H9 (cell line): ENCODE data around the gene OR5K4. TPM values are rescaled to one million over a fixed set of nuclear protein-coding genes. Genes with fewer than 3 reads are reported as not detected.

ENCODE experiments used
- DNase-seq: peaks from one replicate; pipeline ENCODE4 v3.0.0-alpha.2; 2017
- H2AFZ ChIP-seq: one replicate; pipeline ENCODE4 v1.6.1; 2013; ENCODE audit warnings: mild to moderate bottlenecking, low read length, control low read depth, moderate library complexity
- H2AK5ac ChIP-seq: 2 replicates; pipeline ENCODE4 v1.6.1; 2013; ENCODE audit warnings: low read length, control low read depth, mixed read lengths; ENCODE audit not compliant: insufficient read length
- H2BK120ac ChIP-seq: one replicate; pipeline ENCODE4 v1.6.1; 2013; ENCODE audit warnings: low read depth, mild to moderate bottlenecking, low read length, control low read depth, inconsistent platforms; ENCODE audit not compliant: poor library complexity, severe bottlenecking
- H2BK12ac ChIP-seq: 2 replicates; pipeline ENCODE4 v1.6.1; 2013; ENCODE audit warnings: low read length, control low read depth, mixed read lengths, low read depth; ENCODE audit not compliant: insufficient read length
- H2BK15ac ChIP-seq: 2 replicates; pipeline ENCODE4 v1.6.1; 2013; ENCODE audit warnings: low read depth, low read length, control low read depth
- H2BK20ac ChIP-seq: one replicate; pipeline ENCODE4 v1.6.1; 2013; ENCODE audit warnings: low read depth, mild to moderate bottlenecking, low read length, control low read depth, inconsistent platforms; ENCODE audit not compliant: poor library complexity, severe bottlenecking
- H2BK5ac ChIP-seq: 2 replicates; pipeline ENCODE4 v1.6.1; 2013; ENCODE audit warnings: low read length, control low read depth, mixed read lengths; ENCODE audit not compliant: insufficient read length
- H3K14ac ChIP-seq: 2 replicates; pipeline ENCODE4 v1.6.1; 2013; ENCODE audit warnings: low read length, control low read depth; ENCODE audit not compliant: insufficient read depth
- H3K18ac ChIP-seq: 2 replicates; pipeline ENCODE4 v1.6.1; 2013; ENCODE audit warnings: low read depth, mild to moderate bottlenecking, mixed read lengths, low read length, control low read depth; ENCODE audit not compliant: insufficient read length
- H3K23ac ChIP-seq: 2 replicates; pipeline ENCODE4 v1.6.1; 2013; ENCODE audit warnings: low read length, control low read depth, mixed read lengths, low read depth; ENCODE audit not compliant: insufficient read length
- H3K23me2 ChIP-seq: 2 replicates; pipeline ENCODE4 v1.6.1; 2013; ENCODE audit warnings: low read depth, mild to moderate bottlenecking, mixed read lengths, low read length, control low read depth; ENCODE audit not compliant: insufficient read length, poor library complexity, severe bottlenecking
- H3K27ac ChIP-seq: 2 replicates; pipeline ENCODE4 v1.5.1; 2013; ENCODE audit warnings: low read length, control low read depth, mixed read lengths, low read depth; ENCODE audit not compliant: insufficient read length
- H3K27me3 ChIP-seq: 2 replicates; pipeline ENCODE4 v1.6.1; 2013; ENCODE audit warnings: low read length, control low read depth, inconsistent platforms; ENCODE audit not compliant: insufficient read depth
- H3K4ac ChIP-seq: 2 replicates; pipeline ENCODE4 v1.6.1; 2013; ENCODE audit warnings: low read depth, mild to moderate bottlenecking, control low read depth, inconsistent platforms, low read length, moderate library complexity
- H3K4me1 ChIP-seq: 2 replicates; pipeline ENCODE4 v1.6.1; 2013; ENCODE audit warnings: low read length, control low read depth, inconsistent platforms; ENCODE audit not compliant: insufficient read depth
- H3K4me2 ChIP-seq: 2 replicates; pipeline ENCODE4 v1.6.1; 2013; ENCODE audit warnings: low read length, control low read depth, mixed read lengths; ENCODE audit not compliant: insufficient read length, insufficient read depth
- H3K56ac ChIP-seq: 2 replicates; pipeline ENCODE4 v1.6.1; 2013; ENCODE audit warnings: low read depth, mild to moderate bottlenecking, mixed read lengths, low read length, control low read depth; ENCODE audit not compliant: insufficient read length
- H3K79me1 ChIP-seq: 2 replicates; pipeline ENCODE4 v1.6.1; 2013; ENCODE audit warnings: low read depth, mild to moderate bottlenecking, moderate library complexity, low read length, control low read depth, inconsistent platforms; ENCODE audit not compliant: insufficient read depth, poor library complexity, severe bottlenecking
- H3K79me2 ChIP-seq: 2 replicates; pipeline ENCODE4 v1.6.1; 2013; ENCODE audit warnings: low read length, control low read depth, inconsistent platforms; ENCODE audit not compliant: insufficient read depth
- H3K9ac ChIP-seq: 2 replicates; pipeline ENCODE4 v1.6.1; 2013; ENCODE audit warnings: low read length, control low read depth, mixed read lengths; ENCODE audit not compliant: insufficient read length; ENCODE audit errors: extremely low read depth
- H3K9me3 ChIP-seq: one replicate; pipeline ENCODE4 v1.6.1; 2013; ENCODE audit warnings: low read depth, low read length, inconsistent platforms; ENCODE audit not compliant: control insufficient read depth
- H3T11ph ChIP-seq: one replicate; pipeline ENCODE4 v1.6.1; 2013; ENCODE audit warnings: mild to moderate bottlenecking, low read length, control low read depth, inconsistent platforms
- H4K20me1 ChIP-seq: one replicate; pipeline ENCODE4 v1.6.1; 2013; ENCODE audit not compliant: control insufficient read depth, insufficient read length, insufficient read depth
- H4K5ac ChIP-seq: 2 replicates; pipeline ENCODE4 v1.6.1; 2013; ENCODE audit warnings: low read depth, mild to moderate bottlenecking, mixed read lengths, low read length, control low read depth; ENCODE audit not compliant: insufficient read length
- H4K8ac ChIP-seq: replicated peaks from 2 replicates; pipeline ENCODE4 v1.6.1; 2013; ENCODE audit warnings: low read length, control low read depth, mixed read lengths, low read depth; ENCODE audit not compliant: insufficient read length
- H4K91ac ChIP-seq: 2 replicates; pipeline ENCODE4 v1.6.1; 2013; ENCODE audit warnings: low read depth, mild to moderate bottlenecking, moderate library complexity, mixed read lengths, low read length, control low read depth; ENCODE audit not compliant: insufficient read length
- H3K27ac Mint-ChIP-seq, 3 experiments: 2 replicates in 2 of 3; 3 replicates in 1 of 3; pipeline ENCODE4 v1.8.0; 2020 to 2021; ENCODE audit warnings: mixed read lengths in 3 of 3, mild to moderate bottlenecking in 1 of 3, moderate library complexity in 1 of 3
- H3K27me3 Mint-ChIP-seq: 2 replicates; pipeline ENCODE4 v1.8.0; 2021; ENCODE audit warnings: low read depth, mild to moderate bottlenecking, moderate library complexity, mixed read lengths
- H3K36me3 Mint-ChIP-seq, 3 experiments: 2 replicates in 2 of 3; 3 replicates in 1 of 3; pipeline ENCODE4 v1.8.0; 2020 to 2021; ENCODE audit warnings: low read depth in 3 of 3, mixed read lengths in 3 of 3; ENCODE audit not compliant: insufficient read depth in 1 of 3
- H3K4me1 Mint-ChIP-seq, 2 experiments: 2 replicates each; pipeline ENCODE4 v1.8.0; 2020; ENCODE audit warnings: mixed read lengths in 2 of 2
- H3K4me3 Mint-ChIP-seq, 2 experiments: 2 replicates in 1 of 2; 3 replicates in 1 of 2; pipeline ENCODE4 v1.8.0; 2020 to 2021; ENCODE audit warnings: mild to moderate bottlenecking in 2 of 2, mixed read lengths in 2 of 2, moderate library complexity in 1 of 2
- H3K9me3 Mint-ChIP-seq, 2 experiments: 2 replicates in 1 of 2; 3 replicates in 1 of 2; pipeline ENCODE4 v1.8.0; 2020; ENCODE audit warnings: mild to moderate bottlenecking in 2 of 2, mixed read lengths in 2 of 2, moderate library complexity in 1 of 2
- total RNA-seq: library from RNA; stranded (reverse); gene quantifications from 2 replicates; pipeline ENCODE4 v1.2.1, GENCODE V29; 2021
- TF ChIP-seq, protein P1 (sequence below): fragments of 200-600 bp; sonication (generic); conservative IDR thresholded peaks from 3 replicates; pipeline ENCODE4 v1.8.0; 2021; ENCODE audit warnings: antibody characterized with exemption, mild to moderate bottlenecking

OR5K4 gene
- total RNA-seq, 1 experiment from 2014 or later: not detected

- no peak overlapping the region for H3K9ac ChIP-seq
- H3K23me2 ChIP-seq: no peaks in the 10 kb centered on the region
- H3K23ac ChIP-seq: no peak overlapping the region
- H4K91ac ChIP-seq: no peak overlapping the region
- Mint-ChIP-seq H3K4me1 (peaks cover 0 to 22% of the 10 kb centered on the region in 2 experiments; a peak in 2 of 4 replicates), H3K27ac (no peak overlapping the region), H3K27me3 (no peaks in the 10 kb centered on the region; the same call in 1 of the 2 replicates), H3K4me3 (no peak overlapping the region), H3K9me3 (peaks cover 46 to 58% of the 10 kb centered on the region in 2 experiments), H3K36me3 (peaks cover 25 to 38% (median 33%) of the 10 kb centered on the region in 3 experiments)
- H2AFZ ChIP-seq: no peak overlapping the region
- H2BK20ac ChIP-seq: no peak overlapping the region
- no peaks in the 10 kb centered on the region for H3K79me1 ChIP-seq
- H3K56ac ChIP-seq: no peak overlapping the region
- H3K79me2 ChIP-seq: no peaks in the 10 kb centered on the region
- no peak overlapping the region for H4K5ac ChIP-seq
- TF ChIP-seq, protein P1, sequence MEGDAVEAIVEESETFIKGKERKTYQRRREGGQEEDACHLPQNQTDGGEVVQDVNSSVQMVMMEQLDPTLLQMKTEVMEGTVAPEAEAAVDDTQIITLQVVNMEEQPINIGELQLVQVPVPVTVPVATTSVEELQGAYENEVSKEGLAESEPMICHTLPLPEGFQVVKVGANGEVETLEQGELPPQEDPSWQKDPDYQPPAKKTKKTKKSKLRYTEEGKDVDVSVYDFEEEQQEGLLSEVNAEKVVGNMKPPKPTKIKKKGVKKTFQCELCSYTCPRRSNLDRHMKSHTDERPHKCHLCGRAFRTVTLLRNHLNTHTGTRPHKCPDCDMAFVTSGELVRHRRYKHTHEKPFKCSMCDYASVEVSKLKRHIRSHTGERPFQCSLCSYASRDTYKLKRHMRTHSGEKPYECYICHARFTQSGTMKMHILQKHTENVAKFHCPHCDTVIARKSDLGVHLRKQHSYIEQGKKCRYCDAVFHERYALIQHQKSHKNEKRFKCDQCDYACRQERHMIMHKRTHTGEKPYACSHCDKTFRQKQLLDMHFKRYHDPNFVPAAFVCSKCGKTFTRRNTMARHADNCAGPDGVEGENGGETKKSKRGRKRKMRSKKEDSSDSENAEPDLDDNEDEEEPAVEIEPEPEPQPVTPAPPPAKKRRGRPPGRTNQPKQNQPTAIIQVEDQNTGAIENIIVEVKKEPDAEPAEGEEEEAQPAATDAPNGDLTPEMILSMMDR: no peak
- H2BK120ac ChIP-seq: no peak overlapping the region
- H3K4ac ChIP-seq: no peak overlapping the region
- H3K14ac ChIP-seq: no peak overlapping the region
- H2AK5ac ChIP-seq: no peak overlapping the region
- H2BK5ac ChIP-seq: no peak overlapping the region
- no peak overlapping the region for H3K27ac ChIP-seq
- H3K4me2 ChIP-seq: no peak overlapping the region
- no peak for DNase-seq
- no peak overlapping the region for H2BK12ac ChIP-seq
- H3T11ph ChIP-seq: no peak overlapping the region
- H3K4me1 ChIP-seq: no peaks in the 10 kb centered on the region; the same call in 1 of the 2 replicates
- no peak overlapping the region for H2BK15ac ChIP-seq
- no peaks in the 10 kb centered on the region for H4K20me1 ChIP-seq
- no peaks in the 10 kb centered on the region for H3K27me3 ChIP-seq
- no peak overlapping the region for H4K8ac ChIP-seq
- H3K9me3 ChIP-seq: no peaks in the 10 kb centered on the region
- H3K18ac ChIP-seq: no peak overlapping the region
Measured at GRCh38 chr3:98398513-98398912, 44.9 kb downstream of the OR5K4 start.
